ENCODE results near the gene PYGL.
"Not testable (repeated sequence)": the region's sequence is repeated elsewhere in the genome, so short reads cannot be mapped to it uniquely, and the experiment has no call there.

PYGL gene

DNA sequence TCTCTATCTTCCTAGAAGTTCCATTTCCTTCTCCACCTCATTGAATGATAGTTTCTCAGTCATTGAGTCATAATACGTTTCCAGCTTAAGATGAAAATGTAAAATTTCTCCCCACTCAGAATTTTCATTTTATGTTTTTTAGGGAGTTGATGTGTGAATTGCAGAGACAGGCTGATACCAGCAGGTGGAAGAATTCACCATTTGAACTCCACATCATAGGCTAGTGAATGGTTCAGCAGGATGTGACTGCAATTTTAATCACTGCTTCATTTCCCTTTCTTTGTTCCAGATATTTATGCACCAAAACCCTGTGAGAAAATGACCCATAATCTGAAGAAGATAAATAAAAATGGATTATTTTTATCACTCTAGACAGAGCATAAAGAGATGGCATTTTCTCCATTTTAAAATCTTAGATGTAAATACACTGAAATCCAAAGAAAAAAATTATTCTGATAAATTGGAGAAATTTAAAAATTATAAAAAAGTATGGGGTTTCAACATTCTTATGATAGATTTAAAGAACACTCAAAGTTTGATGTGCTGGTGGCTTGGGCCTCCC, 10.6 kb upstream of the PYGL start:
- DNase-seq (ENCODE audit: low read depth): no peak

DNA sequence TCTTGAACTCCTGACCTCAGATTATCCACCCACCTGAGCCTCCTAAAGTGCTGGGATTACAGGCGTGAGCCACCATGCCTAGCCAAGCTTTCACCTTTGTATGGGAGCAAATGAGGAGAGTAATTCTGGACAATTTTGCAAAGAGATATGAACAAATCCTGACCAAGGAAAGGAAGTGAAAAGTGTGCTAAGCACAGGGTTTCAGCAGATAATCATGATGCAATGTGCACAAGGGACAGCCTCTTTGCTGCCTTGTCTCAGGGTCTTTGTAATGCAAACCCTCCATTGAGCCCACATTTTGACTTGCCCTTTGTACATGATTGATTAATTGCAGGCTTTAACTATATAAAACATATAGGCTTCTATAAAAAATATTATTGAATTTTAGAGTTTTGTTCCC, 9.2 kb upstream of the PYGL start:
- DNase-seq (ENCODE audit: low read depth): no peak

DNA sequence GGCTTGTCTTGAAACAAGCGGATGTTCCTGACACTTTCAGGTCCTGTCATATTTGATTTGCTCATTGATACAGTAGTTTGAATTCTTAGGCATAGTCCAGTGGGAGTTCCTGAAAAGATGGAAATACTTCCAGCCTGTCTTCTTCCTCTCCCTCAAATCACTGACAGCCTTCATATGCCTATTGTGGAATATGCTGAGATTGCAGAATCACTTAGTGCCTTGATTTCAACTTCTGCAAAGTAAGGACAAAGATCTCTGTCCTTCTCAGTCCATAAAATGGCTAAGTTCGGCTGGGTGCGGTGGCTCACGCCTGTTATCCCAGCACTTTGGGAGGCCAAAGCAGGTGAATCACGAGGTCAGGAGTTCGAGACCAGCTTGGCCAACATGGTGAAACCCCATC, 6.7 kb upstream of the PYGL start:
- DNase-seq (ENCODE audit: low read depth): no peak

DNA sequence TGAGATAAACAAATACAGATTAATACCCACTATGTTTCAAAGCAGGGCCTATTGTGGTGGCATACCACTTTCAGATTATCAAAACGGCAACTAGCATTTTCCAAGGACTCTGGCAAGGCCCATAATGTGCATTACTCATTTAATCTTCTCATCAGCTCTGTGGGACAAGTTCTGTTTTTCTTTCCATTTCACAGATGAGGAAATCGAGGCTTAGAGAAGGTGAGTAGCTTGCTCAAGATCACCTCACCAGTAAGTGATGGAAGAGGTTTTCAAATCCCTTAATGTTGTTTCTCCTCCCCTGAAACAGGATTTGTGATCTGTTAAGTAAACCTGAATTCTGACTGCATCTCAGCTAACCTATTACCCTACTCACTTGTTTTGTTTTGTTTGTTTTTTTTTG, 3.9 kb upstream of the PYGL start:
- no peak for DNase-seq (ENCODE audit: low read depth)

DNA sequence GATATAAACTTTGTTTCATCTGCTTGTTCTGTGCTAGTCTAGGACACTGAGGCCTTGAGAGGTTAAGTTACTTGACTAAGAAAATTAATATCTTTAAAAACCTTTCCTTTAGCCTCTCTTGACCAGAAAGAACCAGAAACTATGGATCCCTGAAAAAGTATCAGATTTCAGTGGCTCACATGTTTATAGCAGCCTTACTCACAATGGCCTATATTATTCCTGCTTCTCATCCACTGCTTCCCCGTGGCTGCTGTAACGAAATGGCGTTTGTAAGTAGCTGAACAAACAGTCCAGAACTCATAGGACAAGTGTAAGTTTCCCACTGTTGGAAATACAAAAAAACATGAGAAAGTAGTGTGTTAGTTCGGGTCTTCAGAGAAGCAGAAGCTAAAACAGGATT, 3.2 kb upstream of the PYGL start:
- DNase-seq (ENCODE audit: low read depth): no peak

DNA sequence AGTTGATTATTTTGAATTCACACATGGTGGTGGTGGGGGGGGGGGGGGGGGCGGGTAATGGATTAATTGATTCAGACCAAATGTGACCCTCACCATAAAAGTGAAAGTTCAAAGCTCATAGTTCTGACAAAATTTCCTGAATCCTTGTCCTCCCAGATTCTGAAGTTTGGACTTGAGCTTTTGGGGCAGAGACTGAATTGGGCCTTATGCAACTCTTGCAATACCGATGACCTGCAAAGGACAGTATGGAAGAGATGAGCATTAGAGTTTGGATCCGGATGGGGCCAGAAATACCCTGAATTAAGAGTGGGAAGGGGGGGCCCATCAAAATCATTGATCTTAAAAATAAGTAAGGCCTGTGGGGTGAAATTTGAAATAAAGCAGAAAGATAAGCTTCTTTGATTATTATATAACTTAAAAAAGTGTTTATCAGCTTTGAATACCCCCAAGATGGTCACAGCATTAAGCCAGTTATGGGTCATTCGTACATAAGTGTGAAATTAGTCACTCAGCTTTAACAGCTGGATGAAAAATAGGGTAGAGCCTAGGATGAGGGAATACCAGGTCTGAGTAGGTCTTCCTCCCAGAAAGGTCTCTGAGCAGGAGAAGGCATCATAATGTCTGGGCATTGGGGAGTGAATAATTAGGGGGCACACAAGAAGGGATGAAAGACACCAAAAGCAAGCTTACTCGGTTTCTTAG, 2.1 kb upstream of the PYGL start:
- no peak for DNase-seq (ENCODE audit: low read depth)

DNA sequence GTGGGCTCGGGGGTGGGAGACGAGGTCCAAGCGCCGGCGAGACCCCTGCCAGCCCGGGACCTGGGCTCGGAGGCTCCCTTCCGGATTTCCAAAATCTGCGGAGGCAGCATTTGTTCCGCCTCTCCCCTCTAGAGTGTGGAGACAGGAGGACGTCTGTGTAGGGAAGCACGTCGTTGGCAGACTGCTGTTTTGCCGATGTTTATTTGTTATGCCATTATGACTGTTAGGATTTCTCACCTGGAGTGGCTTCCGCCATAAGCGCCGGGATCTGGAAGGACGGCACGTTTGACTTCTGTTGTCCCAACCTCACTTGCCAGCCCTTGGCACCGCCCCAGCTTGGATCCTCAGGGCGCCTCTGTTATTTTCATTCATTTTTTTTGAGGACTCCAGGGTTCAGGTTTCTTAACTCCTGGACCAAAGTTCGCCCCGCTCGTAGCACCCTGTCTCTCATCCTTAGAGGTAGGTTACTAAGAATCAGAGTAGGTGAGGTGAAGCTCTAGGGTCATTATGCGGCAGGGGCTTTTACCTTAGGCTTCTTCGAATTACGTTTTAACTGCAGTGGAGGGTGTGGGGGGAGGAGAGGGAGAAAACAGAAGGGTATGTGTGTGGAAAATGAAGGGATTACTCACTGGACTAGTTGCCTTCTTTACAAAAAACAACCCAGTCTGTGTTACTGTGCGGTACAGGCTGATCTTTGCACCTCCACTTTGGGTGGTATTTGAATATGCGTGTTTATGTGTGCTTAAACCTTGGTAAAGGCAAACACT, 547 bp upstream of the PYGL start:
- DNase-seq (ENCODE audit: low read depth): no peak

DNA sequence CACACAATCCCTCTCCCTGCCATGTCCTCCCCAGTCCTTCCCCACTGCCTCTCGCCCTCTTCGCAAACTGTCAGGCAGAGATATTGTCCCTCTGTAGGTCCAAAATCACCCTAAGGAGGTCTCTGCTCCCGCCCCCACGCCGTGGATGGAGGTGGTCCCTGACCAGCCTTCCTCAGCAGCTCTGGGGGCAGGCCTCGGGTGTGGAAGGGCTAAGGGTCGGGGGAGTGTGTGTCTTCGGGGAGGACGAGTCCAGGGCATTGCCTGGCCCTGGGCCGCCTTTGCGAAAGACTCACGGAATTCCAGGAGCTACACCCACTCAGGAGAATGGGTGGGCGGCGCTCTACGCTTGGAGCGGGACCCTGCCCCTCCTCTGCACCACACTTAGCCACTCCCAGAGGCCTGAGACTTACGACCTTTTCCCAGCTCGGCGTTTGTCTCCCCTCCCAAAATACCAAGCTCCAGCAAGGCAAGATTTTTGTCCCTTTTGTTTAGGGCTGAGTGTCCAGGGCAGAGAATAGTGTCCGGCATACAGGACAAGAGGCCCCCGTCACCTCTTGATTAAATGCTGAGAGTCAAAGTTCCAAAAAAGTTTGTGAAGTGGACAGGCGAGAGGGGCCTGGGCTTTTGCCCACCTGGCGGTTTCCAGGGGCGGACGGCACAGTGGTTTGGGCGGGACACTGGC, 881 bp downstream of the PYGL start:
- DNase-seq (ENCODE audit: low read depth): no peak

DNA sequence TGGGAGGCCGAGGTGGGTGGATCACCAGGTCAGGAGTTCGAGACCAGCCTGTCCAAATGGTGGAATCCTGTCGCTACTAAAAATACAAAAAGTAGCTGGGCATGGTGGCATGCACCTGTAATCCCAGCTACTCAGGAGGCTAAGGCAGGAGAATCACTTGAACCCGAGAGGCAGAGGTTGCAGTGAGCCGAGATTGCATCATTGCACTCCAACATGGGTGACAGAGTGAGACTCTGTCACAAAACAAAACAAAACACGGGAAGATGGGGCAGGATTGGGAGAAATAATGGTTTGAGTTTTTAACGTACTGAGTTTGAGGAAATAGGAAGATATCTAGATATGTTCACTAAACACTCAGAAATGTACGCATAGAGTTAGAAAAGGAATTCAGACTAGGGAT, 2.6 kb downstream of the PYGL start:
- not testable (repeated sequence) for DNase-seq (ENCODE audit: low read depth)

DNA sequence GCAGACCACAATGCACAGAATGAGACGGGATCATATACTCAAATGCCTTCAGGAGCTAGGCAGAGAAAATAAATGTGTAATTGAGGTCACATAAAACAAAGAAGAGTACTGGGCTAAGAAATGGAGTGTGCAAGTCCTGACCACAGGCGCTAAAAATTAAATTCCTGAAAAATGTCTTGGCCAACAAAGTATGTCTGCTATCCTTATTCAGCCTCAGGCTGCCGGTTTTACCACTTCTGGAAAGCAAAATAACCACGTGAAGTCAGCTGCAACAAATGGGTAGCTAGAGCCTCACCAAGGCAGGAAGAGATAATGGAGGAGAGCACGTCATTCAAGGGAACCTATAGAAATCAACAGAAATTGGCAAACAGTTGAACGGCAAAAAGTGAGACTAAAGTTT, 3.1 kb downstream of the PYGL start:
- DNase-seq (ENCODE audit: low read depth): no peak

DNA sequence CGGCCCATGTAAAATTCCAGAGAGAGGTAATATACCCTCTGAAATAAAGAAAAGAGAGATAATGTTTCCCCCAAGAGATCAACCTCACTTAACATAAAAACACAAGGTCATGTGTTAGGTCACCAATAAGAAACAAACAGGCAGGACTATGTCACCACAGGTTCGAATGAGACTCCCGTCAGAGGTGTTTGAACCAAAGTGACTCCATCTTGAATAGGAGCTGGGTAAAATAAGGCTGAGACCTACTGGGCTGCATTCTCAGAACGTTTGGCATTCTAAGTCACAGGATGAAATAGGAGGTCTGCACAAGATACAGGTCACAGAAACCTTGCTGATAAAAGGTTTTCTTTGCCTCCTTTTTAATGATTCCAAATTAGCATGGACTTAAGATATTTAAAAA, 6.5 kb downstream of the PYGL start:
- no peak for DNase-seq (ENCODE audit: low read depth)

DNA sequence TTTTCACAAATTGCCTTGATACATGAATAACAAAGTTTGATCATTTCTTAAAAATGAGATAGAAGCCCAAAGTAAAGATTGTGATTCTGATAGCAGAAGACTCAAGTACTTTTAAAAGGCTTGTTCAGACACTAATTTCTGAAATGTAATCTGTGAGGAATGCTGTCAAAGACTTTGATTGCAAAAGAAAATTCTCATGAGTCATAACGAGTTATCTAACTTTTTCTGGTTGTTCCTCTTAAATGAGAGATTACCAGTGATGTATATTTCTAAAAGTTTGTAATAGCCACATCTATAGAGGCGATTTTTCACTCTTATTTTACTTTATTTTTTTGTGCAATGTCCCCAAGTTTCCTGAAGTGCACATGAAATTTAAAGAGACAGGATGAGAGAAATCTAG, 7.0 kb downstream of the PYGL start:
- DNase-seq (ENCODE audit: low read depth): no peak

DNA sequence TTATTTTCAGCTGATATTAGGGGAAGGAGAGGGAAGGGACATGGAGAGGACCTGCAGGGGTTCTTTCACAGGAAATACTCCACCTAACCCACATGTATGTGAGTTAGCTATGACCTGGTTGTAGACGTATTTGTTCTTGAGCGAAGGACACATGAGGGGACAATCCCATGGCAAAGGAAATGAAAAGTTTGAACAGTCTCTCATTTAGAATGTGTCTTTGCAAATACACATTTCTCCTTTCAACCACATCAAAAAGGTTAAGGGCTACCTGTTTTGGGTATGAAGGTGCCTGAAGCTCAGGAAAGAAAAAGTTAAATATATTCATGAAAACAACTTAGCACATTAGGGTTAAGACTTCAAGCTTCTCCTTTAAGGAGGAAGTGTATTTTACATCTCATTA, 7.4 kb downstream of the PYGL start:
- no peak for DNase-seq (ENCODE audit: low read depth)

DNA sequence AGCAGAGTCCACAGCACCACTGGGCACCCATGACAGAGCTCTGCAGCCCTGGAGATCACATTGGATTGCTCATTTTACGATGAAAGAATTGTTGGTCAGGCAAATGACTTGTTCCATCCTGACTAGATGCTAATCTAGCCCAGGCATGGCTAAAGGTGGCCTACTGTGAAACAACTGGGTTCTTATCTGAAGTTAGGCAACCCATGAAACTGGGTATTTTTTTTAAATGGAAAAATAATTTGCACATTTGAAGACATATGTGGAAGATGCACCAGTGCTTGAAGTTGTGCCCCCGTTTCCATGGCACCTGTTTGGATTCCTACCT, 8.3 kb downstream of the PYGL start:
- no peak for DNase-seq (ENCODE audit: low read depth)

DNA sequence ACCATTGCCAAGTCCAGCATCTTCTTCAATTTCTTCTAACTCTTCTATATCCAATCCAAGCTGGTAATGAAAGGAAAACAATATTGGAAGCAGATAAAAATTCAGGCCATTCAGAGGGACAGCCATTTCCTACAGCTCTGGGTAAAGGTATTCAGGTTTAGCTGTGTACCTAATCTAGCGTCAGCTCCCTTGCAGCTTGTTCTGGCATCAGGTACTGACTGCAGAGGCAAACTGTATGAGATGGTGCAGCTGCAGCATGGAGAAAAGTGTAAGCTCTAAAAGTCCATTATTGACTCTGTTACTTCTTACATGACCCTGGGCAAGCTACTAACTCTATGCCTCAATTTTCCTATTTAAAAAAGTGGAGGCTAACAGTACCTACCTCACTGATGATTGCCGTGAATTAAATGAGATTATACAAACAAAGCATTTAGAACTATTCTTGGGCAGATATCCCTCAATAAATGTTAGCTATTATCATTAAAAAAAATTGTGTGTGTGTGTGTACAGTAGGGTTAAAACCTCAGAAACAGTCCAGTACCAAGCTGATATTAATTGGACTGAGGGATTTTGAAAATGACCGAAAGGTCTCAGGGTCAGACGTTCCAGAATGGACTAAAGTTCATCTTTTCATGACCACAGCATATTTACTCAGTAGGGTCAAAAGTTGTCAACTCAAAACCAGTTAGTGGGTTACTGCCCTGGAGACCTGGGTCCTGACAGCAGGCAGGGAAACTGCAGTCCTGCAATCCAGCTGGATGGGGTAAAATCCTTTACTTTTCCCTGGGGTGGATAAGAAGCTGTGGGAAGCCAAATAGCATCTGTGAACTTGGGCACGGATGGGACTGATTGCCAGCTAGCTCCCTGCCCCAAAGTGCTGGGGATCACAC, 8.9 kb downstream of the PYGL start:
- no peak for DNase-seq (ENCODE audit: low read depth)

DNA sequence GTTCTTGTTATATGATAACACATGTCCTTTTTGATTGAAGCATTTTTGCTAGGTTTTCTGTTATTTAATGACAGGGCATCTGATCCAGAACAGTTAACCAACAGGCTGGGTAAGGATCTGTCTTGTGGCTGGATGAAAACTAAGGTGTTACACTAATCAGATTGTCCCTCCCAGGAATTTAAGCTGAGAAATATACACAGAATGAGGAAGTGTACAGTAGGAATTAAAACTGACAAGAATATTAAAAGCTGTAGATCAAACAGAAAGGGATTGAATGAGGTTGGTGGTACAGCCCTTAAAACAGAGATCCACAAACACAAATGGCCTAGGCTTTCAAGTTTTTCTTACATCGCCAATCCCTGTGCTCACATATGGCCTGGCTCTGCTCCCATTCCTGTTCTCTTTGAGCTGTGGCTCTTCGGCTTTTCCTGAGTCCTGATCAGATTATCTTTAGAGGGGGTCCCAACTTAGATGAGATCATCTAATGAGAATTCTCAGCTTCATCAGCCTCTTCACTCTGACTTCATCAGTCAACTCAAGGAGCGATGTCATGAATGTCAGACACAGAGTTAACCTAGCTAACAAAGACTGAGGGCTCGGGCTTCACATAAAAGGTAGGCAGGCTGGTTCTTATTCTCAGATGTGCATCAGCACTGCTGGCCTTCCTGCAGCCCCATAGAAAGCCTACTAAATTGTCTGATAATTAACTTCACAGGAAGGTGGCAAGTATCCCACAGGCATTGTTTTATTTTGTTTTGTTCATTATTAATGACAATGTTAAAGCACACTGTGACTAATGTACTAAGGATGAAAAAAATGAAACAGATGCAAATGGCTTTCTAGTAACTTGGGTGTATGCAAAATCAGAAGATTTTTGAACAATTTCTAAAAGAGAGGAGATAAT, 11.4 kb downstream of the PYGL start:
- no peak for DNase-seq (ENCODE audit: low read depth)

DNA sequence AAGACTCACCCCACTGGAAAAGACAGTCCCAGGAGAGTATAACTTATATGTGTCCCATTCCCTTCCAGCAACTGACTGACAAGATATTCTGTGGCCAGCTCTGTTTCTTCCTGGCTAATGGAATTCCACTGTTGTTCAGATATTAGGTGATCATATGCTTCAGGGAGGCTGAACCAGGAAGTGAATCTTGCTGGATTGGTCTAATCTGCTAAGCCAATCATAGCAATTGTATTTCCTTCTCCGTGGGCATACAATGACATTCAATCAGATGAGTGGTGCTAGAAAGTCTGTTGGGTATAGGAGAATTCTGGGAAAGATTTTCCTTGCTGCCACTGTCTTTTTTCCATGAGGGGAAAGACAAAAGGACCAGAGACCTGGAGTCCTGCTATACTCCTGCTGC, 12.1 kb downstream of the PYGL start:
- no peak for DNase-seq (ENCODE audit: low read depth)

DNA sequence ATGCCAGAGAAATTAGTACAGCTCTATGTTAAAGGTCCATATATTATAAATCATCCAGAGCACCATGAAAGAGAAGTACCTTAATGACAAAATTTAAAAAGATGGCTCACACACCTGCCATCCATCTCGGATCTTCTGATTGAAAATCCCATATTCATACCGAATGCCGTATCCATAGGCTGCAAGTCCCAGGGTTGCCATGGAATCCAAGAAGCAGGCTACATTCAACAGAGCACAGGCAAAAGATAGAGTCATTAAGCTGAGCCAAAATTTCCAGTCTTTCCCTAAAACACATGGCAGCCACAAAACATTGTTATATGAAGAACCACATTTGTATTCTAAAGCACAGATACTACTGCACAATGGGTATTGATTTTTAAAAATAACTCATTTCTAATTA, 12.7 kb downstream of the PYGL start:
- no peak for DNase-seq (ENCODE audit: low read depth)

DNA sequence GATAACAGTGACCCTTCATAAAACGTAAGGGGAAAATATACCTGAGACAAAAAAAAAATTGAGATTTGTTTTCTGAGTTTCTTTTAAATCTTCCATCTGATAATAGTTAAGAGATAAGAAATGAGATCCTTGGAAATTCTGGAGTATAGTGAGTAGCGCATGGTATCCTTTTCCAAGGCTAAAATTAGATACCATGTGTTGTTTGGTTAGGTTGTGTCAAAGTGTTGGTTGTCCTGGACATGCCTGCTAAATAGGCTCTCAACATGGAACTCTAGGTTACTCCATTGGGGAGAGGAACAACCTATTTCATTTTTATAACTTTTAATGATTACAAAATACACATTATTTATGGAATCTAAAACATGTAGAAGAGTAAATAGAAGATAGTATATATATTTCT, 14.8 kb downstream of the PYGL start:
- DNase-seq (ENCODE audit: low read depth): no peak

DNA sequence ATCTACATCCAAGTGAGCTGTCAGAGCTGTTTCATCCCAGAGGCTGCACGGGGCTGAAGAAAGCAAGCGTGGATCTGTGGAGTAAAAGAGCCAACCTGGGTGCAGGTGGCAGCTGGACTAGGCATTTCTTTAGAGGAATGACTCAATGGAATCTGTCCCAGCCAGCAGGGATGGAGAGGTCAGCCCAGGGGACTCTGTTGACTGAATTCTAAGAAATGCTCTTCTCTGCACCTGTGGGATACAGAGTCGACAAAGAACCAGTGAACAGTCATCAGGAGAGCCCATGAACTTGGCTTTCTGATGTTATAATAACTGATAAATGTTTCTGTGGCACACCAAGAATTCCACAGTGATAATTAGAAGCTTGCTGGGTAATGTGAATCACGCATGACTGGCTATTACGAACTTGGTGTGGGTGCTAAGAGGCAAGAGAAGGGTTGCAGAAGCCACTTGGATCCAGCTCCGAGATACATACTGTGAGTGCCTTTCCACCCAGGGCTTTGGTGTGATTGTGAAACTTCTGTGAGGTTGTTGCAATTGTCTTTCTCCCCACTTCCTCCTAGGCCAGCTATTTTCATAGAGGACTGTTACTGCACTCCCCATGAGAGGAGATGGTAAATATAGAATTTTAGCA, 16.2 kb downstream of the PYGL start:
- no peak for DNase-seq (ENCODE audit: low read depth)

All from stimulated activated CD8-positive, alpha-beta memory T cell treated with anti-CD3 and anti-CD28 coated beads, Interleukin-12 subunit alpha, Interleukin-12 subunit beta, amount 100 ng/mL, for 4 hours (primary cell).